ENCODE data around the gene STAC2. TPM values are rescaled to one million over a fixed set of nuclear protein-coding genes. Genes with fewer than 3 reads are reported as not detected.

The STAC2 gene
- total RNA-seq, 2 experiments from 2014 or later, result not detected

GRCh38 chr17:39196808-39197291 lies 28.9 kb downstream of the STAC2 start:
- Mint-ChIP-seq H3K36me3 (ENCODE audit: low read depth) (peaks cover 26% of the 10 kb centered on the region), H3K27ac (peak overlapping the region; percentile 37), H3K27me3 (no peaks in the 10 kb centered on the region), H3K9me3 (ENCODE audit: low read depth) (no peaks in the 10 kb centered on the region), H3K4me1 (peaks cover 30% of the 10 kb centered on the region), H3K4me3 (peak overlapping the region; percentile 98)
- DNase-seq (peak; percentile 30), ATAC-seq (no peak)
- intact Hi-C loops (cut with DNase I, micrococcal nuclease), result loop anchor here (1.0 to 5.0 kb wide), 4 partner anchors 45 to 398 kb away; partner anchors contain the start of genes LASP1 (in 1 of the 2), PIP4K2B (in 1 of the 2) and PLXDC1 (in 1 of the 2)
- CTCF ChIA-PET, result interaction anchor here (1.0 to 4.2 kb wide), 4 partner anchors 22 to 39 kb away, joined by 3 to 22 read pairs (median 8); no protein-coding TSS in a partner anchor
- POLR2A ChIA-PET, result interaction anchor here (0.6 kb wide), 1 partner anchor 32 kb away, joined by 3 read pairs; no protein-coding TSS in a partner anchor

- ChIA-PET POLR2A (no interaction called here), CTCF (interaction anchor here (0.6 to 4.2 kb wide), 8 partner anchors 10 to 974 kb away, joined by 3 to 22 read pairs (median 4); no protein-coding TSS in a partner anchor)
- intact Hi-C loops (cut with DNase I, micrococcal nuclease), result loop anchor here (2.0 to 5.0 kb wide), 3 partner anchors 44 to 324 kb away; partner anchors contain the start of genes LASP1 (in 1 of the 2) and PLXDC1 (in 1 of the 2)
Observed at GRCh38 chr17:39196241-39196807, 29.4 kb downstream of the STAC2 start.

DNA sequence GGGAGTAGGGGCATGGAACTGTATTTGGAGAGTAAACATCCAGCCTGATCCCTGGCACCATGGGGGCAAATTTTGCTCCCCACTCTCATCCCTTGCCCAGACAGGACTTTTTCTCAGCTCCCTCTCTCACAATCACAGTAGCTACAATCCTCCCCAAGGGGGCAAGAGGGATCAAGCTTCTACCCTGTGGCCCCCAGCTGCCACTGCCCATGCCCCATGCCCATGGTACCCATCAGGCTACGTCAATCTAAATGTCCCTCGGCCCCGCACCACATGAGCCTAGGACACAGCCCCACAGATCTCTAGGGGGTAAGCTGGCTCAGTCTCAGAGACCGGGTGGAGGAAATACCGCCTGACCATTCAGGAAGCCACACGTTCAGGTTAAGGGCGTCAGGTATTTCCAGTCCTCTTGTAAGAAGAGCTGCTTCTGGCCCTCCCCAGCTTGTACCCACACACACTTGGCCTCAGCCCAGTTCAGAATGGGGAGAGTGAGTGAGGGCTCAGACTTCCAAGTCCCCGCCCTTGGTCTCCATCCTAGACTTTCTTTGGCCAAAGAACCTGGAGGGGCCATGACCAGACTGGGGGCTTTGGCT lies 30.1 kb downstream of the STAC2 start:
- DNase-seq (no peak), ATAC-seq (no peak)
- POLR2A ChIA-PET, result interaction anchor here (1.0 kb wide), 1 partner anchor 24 kb away, joined by 3 read pairs; no protein-coding TSS in a partner anchor
- Mint-ChIP-seq H3K4me3 (peak overlapping the region; percentile 98), H3K4me1 (peaks cover 24% of the 10 kb centered on the region), H3K27ac (no peak overlapping the region), H3K27me3 (no peaks in the 10 kb centered on the region), H3K9me3 (ENCODE audit: low read depth) (no peaks in the 10 kb centered on the region), H3K36me3 (ENCODE audit: low read depth) (peaks cover 14% of the 10 kb centered on the region)
- CTCF ChIA-PET, result interaction anchor here (0.5 to 2.0 kb wide), 8 partner anchors 11 to 975 kb away, joined by 3 to 10 read pairs (median 3); no protein-coding TSS in a partner anchor
- intact Hi-C loops (cut with DNase I, micrococcal nuclease), result loop anchor here (2.0 to 5.0 kb wide), 3 partner anchors 43 to 323 kb away; partner anchors contain the start of genes LASP1 (in 1 of the 2) and PLXDC1 (in 1 of the 2)

More at GRCh38 chr17:39196241-39196807, 29.4 kb downstream of the STAC2 start:
- DNase-seq (no peak), ATAC-seq (no peak)
- Mint-ChIP-seq H3K4me1 (peaks cover 27% of the 10 kb centered on the region), H3K27me3 (no peaks in the 10 kb centered on the region), H3K27ac (peak overlapping the region; percentile 63), H3K36me3 (ENCODE audit: low read depth) (peaks cover 20% of the 10 kb centered on the region), H3K4me3 (peak overlapping the region; percentile 98), H3K9me3 (ENCODE audit: low read depth) (no peaks in the 10 kb centered on the region)

GRCh38 chr17:39194985-39195524 lies 30.7 kb downstream of the STAC2 start:
- DNase-seq (no peak), ATAC-seq (no peak)
- H3K4me1 Mint-ChIP-seq, result peaks cover 24% of the 10 kb centered on the region
- POLR2A ChIA-PET, result interaction anchor here (1.0 kb wide), 1 partner anchor 23 kb away, joined by 3 read pairs; no protein-coding TSS in a partner anchor
- H3K36me3 Mint-ChIP-seq (ENCODE audit: low read depth), result peaks cover 8% of the 10 kb centered on the region
- intact Hi-C loops (cut with DNase I, micrococcal nuclease), result loop anchor here (5.0 kb wide), 2 partner anchors 43 to 323 kb away; partner anchors contain the start of genes LASP1 (in 1 of the 2) and PLXDC1 (in 1 of the 2)
- H3K27ac Mint-ChIP-seq, result no peak overlapping the region
- H3K4me3 Mint-ChIP-seq, result no peak overlapping the region
- CTCF ChIA-PET, result interaction anchor here (0.5 to 2.0 kb wide), 4 partner anchors 12 to 324 kb away, joined by 3 to 10 read pairs (median 4); no protein-coding TSS in a partner anchor
- no peaks in the 10 kb centered on the region for H3K9me3 Mint-ChIP-seq (ENCODE audit: low read depth)
- H3K27me3 Mint-ChIP-seq, result no peaks in the 10 kb centered on the region

- Mint-ChIP-seq H3K4me1 (peaks cover 18% of the 10 kb centered on the region), H3K9me3 (ENCODE audit: low read depth) (no peaks in the 10 kb centered on the region), H3K4me3 (no peak overlapping the region), H3K36me3 (ENCODE audit: low read depth) (peaks cover 5% of the 10 kb centered on the region), H3K27ac (no peak overlapping the region), H3K27me3 (no peaks in the 10 kb centered on the region)
- CTCF ChIA-PET, result interaction anchor here (0.7 kb wide), 1 partner anchor 51 kb away, joined by 3 read pairs; no protein-coding TSS in a partner anchor
- ATAC-seq, result no peak
- intact Hi-C loops (cut with DNase I, micrococcal nuclease), result no loop called here
- DNase-seq, result no peak
- POLR2A ChIA-PET, result interaction anchor here (1.0 kb wide), 1 partner anchor 23 kb away, joined by 3 read pairs; no protein-coding TSS in a partner anchor
Observed at GRCh38 chr17:39194089-39194984, 31.4 kb downstream of the STAC2 start.

DNA sequence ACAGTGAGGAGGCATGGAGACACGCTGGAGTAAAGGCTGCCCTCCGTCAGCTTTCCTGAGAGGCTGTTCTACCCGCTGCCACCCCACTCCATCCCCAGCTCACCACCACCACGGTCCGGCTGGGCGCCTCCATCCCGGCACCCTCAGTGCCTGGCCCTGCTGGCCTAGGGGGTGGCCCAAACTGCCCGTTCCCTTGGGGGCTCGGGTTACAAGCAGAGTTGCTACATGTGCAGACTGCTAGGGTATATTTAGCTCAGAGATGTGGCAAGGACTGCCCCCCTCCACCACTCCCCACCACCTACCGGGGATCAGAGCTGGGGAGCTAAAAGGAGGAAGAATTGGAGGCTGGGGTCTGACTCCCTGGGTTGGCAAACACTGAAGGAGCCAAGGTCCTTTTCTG lies 32.4 kb downstream of the STAC2 start:
- Mint-ChIP-seq H3K4me3 (no peak overlapping the region), H3K36me3 (ENCODE audit: low read depth) (peaks cover 6% of the 10 kb centered on the region), H3K27me3 (no peaks in the 10 kb centered on the region), H3K4me1 (peaks cover 9% of the 10 kb centered on the region), H3K9me3 (ENCODE audit: low read depth) (no peaks in the 10 kb centered on the region), H3K27ac (no peak overlapping the region)
- intact Hi-C loops (cut with DNase I, micrococcal nuclease), result no loop called here
- no peak for DNase-seq
- CTCF ChIA-PET, result interaction anchor here (1.3 kb wide), 1 partner anchor 45 kb away, joined by 3 read pairs; no protein-coding TSS in a partner anchor
- ATAC-seq, result no peak
- POLR2A ChIA-PET, result no interaction called here

DNA sequence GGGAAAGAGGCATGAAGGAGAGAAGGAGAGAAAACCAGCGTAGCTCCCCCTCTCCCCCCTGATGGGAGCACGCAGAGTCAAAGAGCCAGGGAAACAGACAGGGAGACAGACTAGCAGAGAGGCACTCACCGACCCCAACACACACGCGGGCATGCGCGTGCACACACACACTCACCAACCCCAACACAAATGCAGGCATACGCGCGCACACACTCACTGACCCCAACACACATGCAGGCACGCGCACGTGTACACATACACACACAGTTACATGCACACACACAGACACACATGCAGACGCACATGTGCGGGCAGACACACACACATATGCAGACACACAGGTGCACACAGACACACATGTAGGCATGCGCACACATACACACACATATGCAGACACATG lies 32.8 kb downstream of the STAC2 start:
- intact Hi-C loops (cut with DNase I, micrococcal nuclease), result no loop called here
- Mint-ChIP-seq H3K36me3 (ENCODE audit: low read depth) (peaks cover 6% of the 10 kb centered on the region), H3K27me3 (no peaks in the 10 kb centered on the region), H3K4me1 (peaks cover 5% of the 10 kb centered on the region), H3K9me3 (ENCODE audit: low read depth) (no peaks in the 10 kb centered on the region), H3K4me3 (no peak overlapping the region), H3K27ac (no peak overlapping the region)
- ChIA-PET POLR2A (no interaction called here), CTCF (interaction anchor here (1.3 kb wide), 1 partner anchor 45 kb away, joined by 3 read pairs; no protein-coding TSS in a partner anchor)
- ATAC-seq, result no peak
- no peak for DNase-seq

DNA sequence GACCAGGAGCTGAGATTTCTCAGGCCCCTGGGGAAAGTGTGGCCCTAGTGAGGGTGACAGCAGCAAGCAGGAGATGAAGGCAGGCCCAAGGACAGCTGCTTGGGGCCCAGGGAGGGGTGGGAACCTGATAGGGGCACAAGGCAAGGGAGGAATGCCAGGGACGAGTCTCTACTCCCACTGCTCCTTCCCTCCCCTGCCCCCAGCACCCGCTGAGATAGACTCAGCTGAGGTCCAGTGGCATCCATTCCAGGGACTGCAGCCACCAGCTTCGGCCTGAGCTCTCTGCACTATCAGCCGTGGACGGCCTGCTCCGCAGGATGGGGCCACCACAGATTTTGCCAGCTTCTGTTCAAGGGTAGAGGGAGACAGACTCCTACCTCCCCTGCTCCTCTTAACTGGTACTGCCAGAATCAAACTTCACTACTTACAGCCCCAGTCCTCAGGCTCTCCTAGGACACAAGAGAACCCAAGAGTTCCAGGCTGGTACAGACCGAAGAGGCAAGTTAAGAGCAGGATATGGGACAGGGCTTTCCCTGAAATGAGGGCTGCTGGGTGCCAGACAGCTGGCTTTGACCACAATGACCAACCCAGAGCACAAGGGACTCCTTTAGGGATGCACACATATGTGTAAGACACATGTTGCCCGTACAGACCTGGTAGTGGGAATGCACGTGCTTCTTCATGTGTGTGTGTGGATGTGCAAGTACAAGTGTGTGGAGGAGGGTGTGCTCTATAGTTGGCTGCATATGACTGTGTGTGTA lies 33.8 kb downstream of the STAC2 start:
- H3K27ac Mint-ChIP-seq, result peak overlapping the region; percentile 24
- CTCF ChIA-PET, result interaction anchor here (0.9 to 2.2 kb wide), 5 partner anchors 17 to 46 kb away, joined by 3 to 8 read pairs (median 3); no protein-coding TSS in a partner anchor
- DNase-seq, result no peak
- H3K4me1 Mint-ChIP-seq, result peaks cover 4% of the 10 kb centered on the region
- no peak for ATAC-seq
- no peaks in the 10 kb centered on the region for H3K27me3 Mint-ChIP-seq
- H3K36me3 Mint-ChIP-seq (ENCODE audit: low read depth), result peaks cover 10% of the 10 kb centered on the region
- H3K9me3 Mint-ChIP-seq (ENCODE audit: low read depth), result no peaks in the 10 kb centered on the region
- intact Hi-C loops (cut with DNase I, micrococcal nuclease), result no loop called here
- H3K4me3 Mint-ChIP-seq, result no peak overlapping the region
- POLR2A ChIA-PET, result interaction anchor here (0.6 kb wide), 1 partner anchor 437 kb away, joined by 4 read pairs; no protein-coding TSS in a partner anchor

DNA sequence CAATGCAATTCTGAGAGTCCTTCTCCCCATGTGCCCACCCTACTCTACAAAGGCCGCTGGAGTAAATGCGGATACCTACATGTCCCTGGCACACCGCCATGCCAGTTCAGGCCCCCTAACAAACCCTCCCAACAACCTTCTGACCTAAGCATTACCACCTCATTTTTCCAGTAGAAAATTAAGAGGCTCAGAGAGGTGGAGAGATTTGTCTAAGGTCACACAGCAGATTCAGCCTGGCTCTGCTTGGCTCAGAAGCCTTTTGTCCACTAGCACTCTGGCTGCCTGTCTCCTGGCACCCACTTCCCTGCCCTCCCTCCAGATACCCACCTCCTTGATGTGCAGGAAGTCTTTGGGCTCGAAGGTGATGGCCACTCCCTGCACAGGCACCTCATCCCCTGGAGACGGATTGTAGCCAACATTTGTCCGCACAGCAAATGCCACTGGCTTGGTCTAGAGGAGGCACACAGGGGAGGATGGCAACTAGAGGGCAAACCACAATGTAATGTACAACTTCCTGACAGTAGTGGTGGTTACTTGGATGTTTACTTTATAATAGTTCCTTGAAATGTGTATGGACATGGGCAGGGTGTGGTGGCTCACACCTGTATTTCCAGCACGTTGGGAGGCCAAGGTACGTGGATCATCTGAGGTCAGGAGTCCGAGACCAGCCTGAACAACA lies 38.5 kb downstream of the STAC2 start:
- ChIA-PET CTCF (interaction anchor here (1.2 kb wide), 1 partner anchor 35 kb away, joined by 4 read pairs; no protein-coding TSS in a partner anchor), POLR2A (no interaction called here)
- Mint-ChIP-seq H3K27ac (no peak overlapping the region), H3K27me3 (no peaks in the 10 kb centered on the region), H3K36me3 (ENCODE audit: low read depth) (peaks cover 26% of the 10 kb centered on the region), H3K4me1 (no peaks in the 10 kb centered on the region), H3K9me3 (ENCODE audit: low read depth) (no peaks in the 10 kb centered on the region), H3K4me3 (no peak overlapping the region)
- intact Hi-C loops (cut with DNase I, micrococcal nuclease), result no loop called here
- no peak for ATAC-seq
- DNase-seq, result no peak
